HG02938 (cell line): ENCODE measurements around the gene ALDH1A1.

ENCODE experiments used
- ATAC-seq: cut with Tn5 transposase; IDR thresholded peaks from one replicate; pipeline ENCODE4 v1.9.1; 2021; ENCODE audit warnings: mild to moderate bottlenecking, moderate library complexity; ENCODE audit not compliant: unreplicated experiment

ALDH1A1 gene

DNA sequence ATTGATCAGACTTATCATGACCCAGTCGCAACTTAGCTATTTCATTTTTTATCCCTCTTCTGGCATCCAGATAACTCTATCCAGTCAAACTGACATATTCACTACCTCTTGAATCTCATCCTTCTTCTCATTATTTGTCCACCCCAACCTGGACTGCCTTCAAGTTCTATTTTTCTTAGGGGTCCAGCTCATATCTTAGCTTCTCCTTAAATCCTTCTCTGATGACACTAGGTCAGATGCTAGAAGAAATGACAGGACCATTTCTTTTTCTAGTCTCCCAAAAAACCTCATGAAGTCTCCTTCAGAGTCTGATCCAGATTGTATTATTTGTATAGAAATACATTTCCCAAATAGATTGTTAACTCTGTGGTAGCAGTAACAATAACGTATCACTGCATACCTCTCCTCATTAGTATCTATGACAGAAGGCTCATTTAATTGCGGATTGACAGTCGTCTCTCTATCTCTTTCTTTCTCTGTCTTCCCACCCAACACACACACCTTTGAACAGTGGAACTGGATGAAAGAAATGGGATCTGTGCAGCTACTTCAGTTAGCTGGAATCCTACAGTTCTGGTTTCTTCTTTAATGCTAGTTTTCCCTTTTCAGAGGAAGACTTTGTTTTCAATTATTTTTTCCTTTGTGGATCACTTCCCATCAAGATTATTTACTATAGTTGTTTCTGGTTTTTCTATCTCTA is 33.5 kb downstream of the ALDH1A1 start:
- no peak for ATAC-seq

DNA sequence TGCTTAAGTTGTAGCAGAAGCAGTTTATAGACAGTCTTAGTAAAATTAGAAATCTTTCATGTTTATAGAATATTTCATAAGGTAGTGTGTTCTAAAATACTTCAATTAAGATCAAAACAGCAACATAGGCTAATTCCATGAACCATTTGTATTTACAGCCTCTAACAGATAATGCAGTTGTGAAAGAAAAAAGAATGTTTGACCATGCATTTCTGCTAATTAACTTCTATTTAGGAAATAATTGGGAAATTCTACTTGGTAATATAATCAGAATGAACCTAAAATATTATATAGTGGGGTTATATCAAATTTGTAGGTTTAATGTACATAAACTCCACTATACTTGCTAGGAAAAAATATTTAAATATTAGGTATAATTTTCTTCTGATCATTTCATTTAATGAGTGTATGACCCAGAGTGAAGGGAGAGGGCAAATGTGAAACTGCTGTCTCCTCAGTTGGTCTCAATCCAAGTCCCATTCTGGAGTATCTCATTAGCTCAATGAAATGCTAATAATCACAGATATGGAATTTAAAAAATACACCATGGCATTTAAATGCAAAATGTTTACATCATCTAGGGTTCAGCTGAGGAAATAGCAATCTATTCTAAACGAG is 34.9 kb downstream of the ALDH1A1 start:
- no peak for ATAC-seq

DNA sequence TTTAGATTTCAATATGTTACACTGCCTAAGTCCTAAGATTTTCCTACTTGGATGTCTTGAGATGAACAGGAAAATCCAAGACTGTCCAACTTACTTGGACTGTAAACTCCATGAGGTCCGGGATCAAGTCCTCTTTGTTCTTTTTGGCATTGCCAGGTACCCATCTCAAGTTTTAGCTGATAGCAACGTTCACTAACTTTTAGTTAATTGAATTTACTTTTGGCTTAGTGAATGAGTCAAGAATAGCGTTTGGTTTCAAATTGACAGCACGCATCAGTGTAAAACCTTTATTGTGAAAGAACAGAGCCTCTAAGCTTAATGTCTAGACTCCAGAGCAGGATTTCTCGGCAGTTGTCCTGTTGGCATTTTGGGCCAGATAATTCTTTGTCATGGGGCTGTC is 37.2 kb downstream of the ALDH1A1 start:
- ATAC-seq: no peak

DNA sequence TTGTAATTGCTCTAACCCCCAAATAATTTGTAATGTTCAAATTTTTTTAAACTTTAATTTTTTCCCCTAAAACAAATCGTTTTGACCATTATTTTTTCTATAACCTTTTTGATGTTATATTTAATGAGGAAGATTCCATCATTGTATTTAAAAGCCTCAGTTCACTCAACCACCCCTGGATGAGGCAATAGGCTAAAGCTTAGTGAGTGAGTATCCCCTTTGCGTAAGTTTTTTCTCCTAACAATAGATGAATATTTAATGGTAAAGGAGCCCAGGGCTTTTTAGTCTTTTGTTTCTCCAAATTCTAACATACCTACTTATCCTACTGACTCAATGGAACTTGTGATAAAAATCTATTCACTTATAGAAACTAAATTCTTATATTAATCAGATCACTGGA is 38.1 kb downstream of the ALDH1A1 start:
- ATAC-seq: no peak

DNA sequence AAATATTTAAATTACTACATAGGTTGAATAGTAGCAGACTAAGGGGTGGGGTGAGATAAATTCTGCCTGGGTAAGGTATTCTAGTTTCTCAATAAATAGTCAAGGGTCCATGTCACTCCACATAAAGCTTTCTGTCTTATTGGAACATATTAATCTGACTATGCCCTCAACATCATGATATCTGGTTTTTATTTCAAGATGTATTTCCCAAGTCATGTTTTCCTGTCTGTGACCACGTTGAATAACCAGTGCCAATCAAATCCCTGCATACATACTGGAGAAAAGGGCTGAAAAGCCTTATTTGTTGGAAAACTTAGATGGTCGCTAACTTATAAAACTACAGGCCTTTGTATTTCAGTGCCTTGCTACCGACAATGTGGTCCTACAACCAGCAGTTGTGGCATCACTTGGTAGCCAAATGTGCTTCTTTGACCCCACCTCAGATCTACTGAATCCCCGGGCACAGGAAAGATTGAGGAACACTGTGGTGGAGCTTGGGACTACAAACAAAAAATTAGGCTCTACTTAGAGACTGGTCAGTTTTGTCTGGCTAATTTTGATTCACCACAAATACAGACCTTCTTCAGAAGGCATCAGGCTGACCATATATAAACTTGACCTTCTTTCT is 39.4 kb downstream of the ALDH1A1 start:
- no peak for ATAC-seq

DNA sequence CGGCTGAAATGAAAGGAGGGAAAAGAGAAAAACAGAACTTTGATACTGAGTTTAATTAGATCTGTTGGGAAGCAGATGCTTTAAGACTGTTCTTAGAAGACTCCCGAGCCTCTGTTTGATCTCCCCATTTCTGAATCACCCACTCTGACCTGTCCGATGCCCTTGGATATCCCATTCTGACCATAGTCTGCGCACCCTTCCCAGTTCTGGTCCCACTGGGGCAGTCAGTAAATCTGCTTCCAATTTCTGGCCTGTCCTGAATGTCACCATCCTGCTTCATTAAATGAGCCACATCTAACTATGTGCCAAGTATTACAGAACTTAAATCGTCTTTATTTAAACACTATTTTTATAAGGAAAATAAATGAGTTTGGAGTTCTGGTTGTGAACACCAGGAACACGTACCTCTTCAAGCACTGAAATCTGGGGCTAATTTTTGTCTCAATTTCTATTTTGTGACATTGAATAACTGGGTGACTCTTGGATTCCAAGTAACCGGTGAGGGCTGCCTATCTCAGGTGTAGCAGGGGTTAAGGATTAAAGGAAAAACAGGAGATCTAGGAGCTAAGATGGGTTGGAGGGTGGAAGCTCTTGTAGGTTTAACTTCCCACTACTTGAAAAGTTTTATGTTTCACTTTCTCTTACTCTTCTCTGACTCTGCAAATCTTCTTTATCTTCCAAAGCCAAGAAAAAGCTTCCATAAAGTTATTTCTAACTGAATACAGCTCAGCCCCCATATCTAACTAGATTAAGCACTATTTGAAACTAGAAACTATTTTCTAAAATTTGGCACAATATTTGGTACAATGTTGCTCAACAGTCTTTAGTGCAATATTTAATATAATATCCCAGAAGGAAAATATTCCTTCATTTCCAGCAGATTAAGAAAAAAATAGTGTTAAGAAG is 40.1 kb downstream of the ALDH1A1 start:
- ATAC-seq: no peak

DNA sequence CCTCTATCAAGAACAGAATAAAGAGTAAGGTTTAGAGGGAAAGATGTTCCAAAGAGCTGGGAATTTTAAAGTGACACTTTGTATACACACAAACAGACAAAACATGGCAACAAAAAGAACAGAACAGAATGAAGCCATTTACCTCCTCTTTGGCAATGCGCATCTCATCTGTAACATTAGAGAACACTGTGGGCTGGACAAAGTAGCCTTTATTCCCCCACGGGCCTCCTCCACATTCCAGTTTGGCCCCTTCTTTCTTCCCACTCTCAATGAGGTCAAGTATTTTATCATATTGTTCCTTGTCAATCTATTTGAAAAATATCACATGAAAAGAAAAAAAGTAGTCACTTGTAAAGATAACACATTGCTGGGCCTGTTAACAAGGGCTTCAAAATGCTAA is 41.0 kb downstream of the ALDH1A1 start:
- ATAC-seq: no peak

DNA sequence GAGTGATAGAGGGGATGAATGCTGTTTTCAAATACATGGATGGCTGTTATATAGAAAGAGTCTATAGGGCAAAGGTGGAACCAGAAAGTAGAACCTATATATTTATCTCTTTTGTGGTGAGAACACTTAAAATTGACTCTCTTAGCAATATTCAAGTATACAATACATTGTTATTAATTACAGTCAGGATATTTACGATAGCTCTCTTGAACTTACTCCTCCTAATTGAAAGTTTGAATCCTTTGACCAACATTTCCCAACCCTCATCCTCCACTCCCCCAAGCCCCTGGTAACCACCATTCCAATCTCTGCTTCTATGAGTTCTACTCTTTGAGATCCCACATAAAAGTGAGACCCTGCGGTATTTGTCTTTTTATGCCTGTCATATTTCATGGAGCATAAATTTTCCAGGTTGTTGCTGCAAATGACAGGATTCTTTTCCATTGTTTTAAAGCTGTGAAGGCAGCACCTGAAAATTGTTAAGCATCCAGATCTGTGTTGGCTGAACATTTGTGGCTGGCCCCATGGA is 41.5 kb downstream of the ALDH1A1 start:
- ATAC-seq: no peak

DNA sequence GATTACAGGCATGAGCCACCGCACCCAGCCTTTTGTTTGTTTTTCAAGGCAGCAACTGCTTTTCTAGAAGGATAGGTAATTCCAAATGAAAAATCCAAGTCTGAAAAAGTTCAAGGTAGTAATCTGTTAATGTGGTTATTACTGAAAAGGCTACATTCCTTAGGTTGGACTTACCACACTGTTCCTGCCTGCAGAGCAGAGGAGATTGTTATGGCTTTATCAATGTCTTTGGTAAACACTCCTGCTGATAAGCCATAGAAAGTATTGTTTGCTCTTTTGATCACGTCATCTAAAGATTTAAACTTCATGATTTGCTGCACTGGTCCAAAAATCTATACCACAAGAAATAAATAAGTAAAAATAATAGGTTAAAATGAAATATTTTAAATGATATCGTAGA is 43.4 kb downstream of the ALDH1A1 start:
- no peak for ATAC-seq

DNA sequence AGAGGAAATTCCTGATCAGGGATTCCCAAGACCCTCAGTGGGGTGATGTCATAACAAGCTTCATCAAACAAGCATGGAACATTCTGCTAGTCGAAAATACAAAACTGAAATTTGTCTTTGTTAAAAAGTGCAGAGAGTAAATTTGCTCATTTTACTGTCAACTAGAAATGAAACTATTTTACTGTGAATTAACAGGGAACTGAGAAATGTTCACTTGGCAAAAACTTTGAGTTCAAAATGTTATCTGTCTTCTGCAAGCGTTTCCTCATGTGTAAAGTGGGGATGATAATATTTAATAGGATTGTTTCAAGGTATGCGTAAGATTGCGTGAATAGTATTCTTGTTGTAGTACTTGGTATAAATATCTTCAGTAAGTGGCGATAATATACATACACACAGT is 45.4 kb downstream of the ALDH1A1 start:
- no peak for ATAC-seq

DNA sequence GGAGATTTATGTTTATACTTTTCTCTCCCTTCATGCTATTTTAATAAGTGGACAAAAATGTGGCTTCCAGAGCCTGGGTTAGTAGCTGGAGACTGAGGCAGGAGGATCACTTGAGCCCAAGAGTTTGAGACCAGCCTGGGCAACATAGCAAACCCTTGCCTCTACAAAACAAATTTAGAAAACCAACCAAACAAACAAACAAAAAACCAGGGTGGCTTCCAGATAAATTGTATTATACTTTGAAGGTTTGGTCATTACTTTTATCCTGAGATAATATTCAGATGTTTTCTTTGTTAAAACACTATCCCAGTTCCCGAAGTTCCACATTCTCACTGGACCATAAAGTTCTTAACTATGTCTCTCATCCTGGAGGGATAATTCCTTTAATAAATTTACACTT is 46.0 kb downstream of the ALDH1A1 start:
- ATAC-seq: no peak

DNA sequence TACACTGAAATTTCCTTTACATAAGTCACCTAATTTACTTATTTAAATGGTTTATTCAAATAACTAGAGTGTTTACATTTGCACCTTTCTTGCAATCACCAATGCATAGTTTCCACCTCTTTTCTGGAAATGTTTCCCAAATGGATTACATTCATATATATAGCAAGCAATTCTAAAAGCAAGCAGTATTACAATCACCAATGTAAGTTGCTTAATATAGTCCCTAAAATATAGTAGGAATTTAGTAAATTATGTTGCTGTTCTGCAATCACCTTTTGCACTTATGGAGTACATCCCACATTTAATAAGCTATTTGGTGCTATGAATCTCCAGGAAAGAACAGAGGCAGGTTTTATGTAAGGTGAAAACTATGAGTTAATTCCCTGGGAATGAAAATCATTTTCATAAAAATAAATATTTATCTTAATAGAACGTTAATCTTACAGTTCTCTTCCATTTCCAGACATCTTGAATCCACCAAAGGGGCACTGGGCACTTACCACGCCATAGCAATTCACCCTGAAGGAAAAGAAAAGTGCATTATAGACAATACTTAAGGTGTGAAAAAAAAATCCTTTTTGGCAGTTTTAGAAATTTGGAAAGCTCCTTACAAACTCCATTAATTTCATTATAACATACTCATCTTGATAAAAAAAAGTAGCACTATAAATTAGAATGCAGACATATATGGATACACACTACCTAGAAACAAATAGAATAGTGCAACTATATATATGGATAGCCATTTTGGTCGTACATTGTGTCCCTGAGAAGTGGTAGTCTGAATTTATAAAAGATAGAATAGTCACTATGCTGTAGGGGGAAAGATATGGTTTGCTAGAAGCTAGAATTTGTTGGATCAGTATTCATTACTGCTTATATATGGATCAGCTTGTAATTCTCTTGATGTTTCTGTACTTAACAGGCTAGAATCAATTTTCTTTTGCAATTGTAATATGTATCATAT is 47.1 kb downstream of the ALDH1A1 start:
- ATAC-seq: no peak

DNA sequence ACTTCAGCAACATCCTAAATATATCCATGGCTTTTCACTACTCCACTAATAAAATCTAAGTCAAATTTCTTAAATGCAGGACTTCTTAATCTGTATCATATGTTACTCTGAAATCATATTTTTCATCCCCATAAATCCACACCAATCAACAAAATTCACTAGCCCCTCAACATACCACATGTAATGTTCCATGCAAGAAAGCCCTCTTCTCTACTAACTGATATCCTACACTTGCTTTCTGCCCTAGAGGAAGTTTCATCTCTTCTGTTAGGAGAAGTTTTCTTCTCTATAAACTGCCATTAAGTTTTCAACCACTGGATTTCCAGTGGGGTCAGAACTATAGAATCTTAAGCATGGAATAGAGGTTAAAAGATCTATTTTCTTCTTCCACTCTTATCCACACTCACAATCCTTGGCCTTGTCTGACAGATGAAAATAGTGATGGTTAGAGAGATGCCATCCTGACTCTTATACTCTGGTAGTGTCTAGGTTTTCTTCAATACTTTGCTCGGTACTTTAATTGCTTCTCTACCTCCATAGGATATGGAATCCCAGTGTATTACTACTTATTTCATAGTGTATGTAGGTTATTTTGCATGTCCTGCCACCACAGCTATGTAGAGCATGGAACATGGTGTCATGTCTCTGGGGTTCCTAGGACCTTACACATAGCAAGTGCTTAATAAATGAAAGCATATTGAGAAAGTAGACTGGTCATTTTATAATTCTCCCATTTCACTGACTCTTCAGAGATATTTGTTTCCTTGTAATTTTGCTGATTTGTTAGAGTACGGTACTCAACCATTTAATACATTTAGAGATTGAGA is 48.4 kb downstream of the ALDH1A1 start:
- no peak for ATAC-seq

DNA sequence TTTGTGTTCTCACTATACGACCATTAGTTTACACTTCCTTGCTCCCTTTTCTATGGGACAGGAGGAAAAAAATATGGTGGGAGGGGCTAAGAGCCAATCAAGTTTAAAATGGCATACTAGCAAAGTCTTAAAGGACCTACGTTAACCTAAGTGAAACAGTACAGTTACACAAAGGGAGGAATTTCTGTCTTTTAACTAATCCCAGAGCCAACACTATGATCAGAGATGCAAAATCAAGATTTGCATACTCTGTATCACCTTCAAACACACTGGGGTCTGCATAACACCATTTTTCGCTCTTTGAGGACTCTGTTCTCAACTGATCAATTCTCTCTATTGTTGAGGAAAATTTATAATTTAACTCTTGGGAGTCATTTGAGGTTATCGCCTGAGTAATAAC is 49.8 kb downstream of the ALDH1A1 start:
- ATAC-seq: no peak

DNA sequence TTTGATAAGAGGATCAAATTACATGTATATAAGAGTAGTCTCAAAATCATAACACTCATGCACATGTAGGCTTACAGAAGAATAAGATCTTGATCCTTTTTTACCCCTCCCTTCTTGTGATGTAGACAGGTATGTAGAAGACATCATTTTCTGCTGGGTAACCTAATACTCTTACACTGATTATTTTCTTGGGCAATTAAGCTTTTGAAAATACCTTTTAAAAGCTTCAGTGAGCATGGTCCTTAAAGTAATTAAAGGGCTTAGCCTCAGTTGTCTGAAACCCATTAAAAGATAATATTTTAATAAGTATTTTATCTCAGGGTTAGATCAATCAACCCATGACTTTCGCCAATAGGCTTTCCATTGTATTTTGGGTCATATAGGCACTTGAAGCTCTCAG is 50.6 kb downstream of the ALDH1A1 start:
- no peak for ATAC-seq

DNA sequence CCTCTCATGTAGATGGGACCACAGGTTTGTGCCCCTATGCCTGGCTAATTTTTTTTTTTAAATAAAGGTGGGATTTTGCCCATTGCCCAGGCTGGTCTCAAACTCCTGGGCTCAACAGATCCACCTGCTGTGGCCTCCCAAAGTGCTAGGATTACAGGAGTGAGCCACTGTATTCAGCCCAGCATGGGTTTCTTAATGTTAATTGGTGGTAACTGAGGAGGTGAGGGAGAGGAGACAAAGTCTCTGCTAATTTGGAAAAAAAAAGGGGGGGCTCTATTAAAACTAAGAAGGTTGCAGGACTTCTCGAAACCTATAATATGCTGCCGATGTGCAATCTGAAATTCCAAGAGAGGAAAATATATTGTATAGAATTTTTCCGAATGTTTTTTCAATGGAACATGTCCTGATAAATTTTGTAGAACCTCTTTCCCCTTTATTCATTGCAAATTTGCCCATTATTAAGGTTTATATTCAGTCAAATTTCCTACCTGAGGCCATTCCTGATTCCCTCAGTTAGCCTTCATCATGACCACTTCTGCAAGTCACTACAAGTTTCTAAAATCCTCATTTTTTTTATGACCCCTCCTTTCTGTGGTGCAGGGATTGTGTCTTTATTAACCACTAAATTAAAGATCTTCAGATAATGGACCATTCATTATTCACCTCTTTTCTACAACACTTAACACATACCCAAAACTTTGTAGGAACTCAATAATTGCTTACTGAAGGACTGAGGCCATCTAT is 52.9 kb downstream of the ALDH1A1 start:
- ATAC-seq: no peak

DNA sequence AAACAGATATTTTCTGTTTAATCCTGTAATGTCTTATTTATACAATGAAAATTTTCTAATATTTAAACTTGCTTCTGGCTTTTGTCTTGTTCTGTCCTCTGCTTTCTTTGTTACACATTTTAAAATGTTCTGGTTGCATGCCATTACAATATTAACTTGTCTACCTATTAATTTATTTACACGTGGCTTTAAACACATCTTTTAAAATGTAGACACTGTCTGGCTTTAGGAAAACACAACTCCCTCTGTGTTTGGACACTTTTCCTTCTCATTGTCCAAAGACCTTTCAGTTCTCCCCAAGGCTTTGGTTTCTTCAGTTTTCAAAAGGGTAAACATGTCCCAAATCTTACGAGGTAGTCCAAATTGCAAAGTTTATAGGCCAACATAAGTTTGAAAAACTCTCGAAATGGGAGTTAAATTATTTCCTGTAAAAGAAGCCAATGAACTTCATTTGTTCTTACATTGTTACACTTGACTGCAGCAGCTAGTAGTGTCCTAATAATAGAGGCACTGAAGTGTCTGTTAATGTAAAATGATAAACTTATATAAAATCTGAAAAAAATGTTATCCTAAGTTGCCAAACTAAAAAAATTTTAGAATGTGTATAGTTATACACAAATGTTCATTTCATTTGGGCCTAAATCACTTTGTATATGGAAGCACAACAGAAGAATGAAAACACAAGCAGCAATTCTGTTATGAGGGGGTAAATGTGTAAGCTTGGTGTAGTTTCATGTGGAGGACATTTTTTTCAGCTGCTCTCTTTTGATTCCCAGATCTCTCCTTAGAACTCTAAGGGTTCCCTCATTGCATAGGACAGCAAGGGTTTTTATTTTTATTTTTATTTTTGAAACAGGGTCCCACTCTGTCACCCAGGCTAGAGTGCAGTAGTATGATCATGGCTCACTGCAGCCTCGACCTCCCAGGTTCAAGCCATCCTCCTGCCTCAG is 53.8 kb downstream of the ALDH1A1 start:
- ATAC-seq: no peak
